Endothelial cell of umbilical vein (primary cell): ENCODE measurements around the gene ADCYAP1. TPM values are rescaled to one million over a fixed set of nuclear protein-coding genes. Genes with fewer than 3 reads are reported as not detected.

Source experiments
- BruUV-seq: library from RNA; stranded (reverse); fragments of 400-500 nt; replicated peaks from 2 replicates; lab custom pipeline; 2021; lab: Mats Ljungman, UMichigan
- CTCF ChIA-PET: fragments of 300-600, 350-600 bp; sonication (Branson Sonifier 250); formaldehyde crosslinking; loops from one replicate; lab custom pipeline; 2021; ENCODE audit warnings: antibody characterized with exemption, inconsistent platforms; lab: Charles Lee
- POLR2A ChIA-PET: fragments of 300-600, 350-600 bp; sonication (Branson Sonifier 250); formaldehyde crosslinking; loops from one replicate; lab custom pipeline; 2021; ENCODE audit warnings: antibody characterized with exemption, inconsistent platforms; lab: Charles Lee
- DNase-seq: peaks from one replicate; pipeline ENCODE4 v3.0.0-alpha.2; 2011; ENCODE audit warnings: low read depth, low spot score
- FAIRE-seq: peaks from 2 replicates; lab custom pipeline; 2011; peaks lifted over from hg19 to GRCh38; lab: Jason Lieb, UNC
- H2AFZ ChIP-seq: 2 replicates; pipeline ENCODE4 v1.6.0; 2012; ENCODE audit warnings: low read depth, low read length, control low read depth, inconsistent platforms
- H3K27ac ChIP-seq: 2 replicates; pipeline ENCODE4 v1.5.1; 2011; ENCODE audit warnings: low read depth, mild to moderate bottlenecking, control low read depth, low read length, moderate library complexity; ENCODE audit not compliant: insufficient read depth
- H3K27me3 ChIP-seq, 2 experiments: 2 replicates each; pipeline versions ENCODE4 v1.6.0 to v1.6.1; 2011; ENCODE audit warnings: low read length in 2 of 2, mixed read lengths in 1 of 2; ENCODE audit not compliant: control insufficient read depth in 2 of 2, insufficient read depth in 2 of 2
- H3K36me3 ChIP-seq, 2 experiments: 2 replicates in 1 of 2; 3 replicates in 1 of 2; pipeline ENCODE4 v1.5.1; 2011; ENCODE audit warnings: low read length in 2 of 2, mild to moderate bottlenecking in 1 of 2, moderate library complexity in 1 of 2; ENCODE audit not compliant: control insufficient read depth in 2 of 2, insufficient read depth in 2 of 2; ENCODE audit errors: extremely low read depth in 1 of 2
- H3K4me1 ChIP-seq: 3 replicates; pipeline ENCODE4 v1.5.1; 2011; ENCODE audit warnings: mild to moderate bottlenecking, low read length; ENCODE audit not compliant: control insufficient read depth, insufficient read depth; ENCODE audit errors: extremely low read depth
- H3K4me2 ChIP-seq: 2 replicates; pipeline ENCODE4 v1.6.1; 2011; ENCODE audit warnings: low read length, control low read depth, mixed read lengths; ENCODE audit not compliant: insufficient read depth
- H3K4me3 ChIP-seq, 3 experiments: fragments of 200-600 bp in 1 of 3; sonication (generic), shearing (Covaris generic) in 1 of 3; replicated peaks in 1 of 3; 2 replicates each; pipeline ENCODE4 v1.5.1; 2011 to 2016; ENCODE audit warnings: control low read depth in 3 of 3, low read length in 3 of 3, mild to moderate bottlenecking in 2 of 3, inconsistent platforms in 1 of 3, low read depth in 1 of 3, moderate library complexity in 1 of 3; ENCODE audit not compliant: insufficient read depth in 1 of 3
- H3K79me2 ChIP-seq: 2 replicates; pipeline ENCODE4 v1.6.0; 2012; ENCODE audit warnings: low read length, inconsistent platforms; ENCODE audit not compliant: control insufficient read depth, insufficient read depth
- H3K9ac ChIP-seq: replicated peaks from 2 replicates; pipeline ENCODE3; 2011; ENCODE audit warnings: low read length, control low read depth; ENCODE audit not compliant: insufficient read depth; ENCODE audit errors: extremely low read depth
- H3K9me1 ChIP-seq: replicated peaks from 3 replicates; pipeline ENCODE4 v1.6.0; 2011; ENCODE audit warnings: mild to moderate bottlenecking, low read length; ENCODE audit not compliant: control insufficient read depth, insufficient read depth; ENCODE audit errors: extremely low read depth
- H3K9me3 ChIP-seq: replicated peaks from 2 replicates; pipeline ENCODE4 v1.5.1; 2012; ENCODE audit warnings: low read length, inconsistent platforms; ENCODE audit not compliant: control insufficient read depth, insufficient read depth
- H4K20me1 ChIP-seq: replicated peaks from 2 replicates; pipeline ENCODE3; 2011; ENCODE audit warnings: mild to moderate bottlenecking, low read length; ENCODE audit not compliant: control insufficient read depth, insufficient read depth; ENCODE audit errors: extremely low read depth
- EZH2 ChIP-seq: IDR thresholded peaks from 2 replicates; pipeline ENCODE4 v1.6.1; 2012; ENCODE audit warnings: borderline replicate concordance, low read depth, mild to moderate bottlenecking, moderate library complexity, low read length, inconsistent platforms; ENCODE audit not compliant: severe bottlenecking
- FOS ChIP-seq: IDR thresholded peaks from 2 replicates; pipeline ENCODE4 v1.6.1; 2011; ENCODE audit warnings: mild to moderate bottlenecking, low read length, moderate library complexity, borderline replicate concordance; ENCODE audit not compliant: insufficient read depth
- GATA2 ChIP-seq: IDR thresholded peaks from 2 replicates; pipeline ENCODE4 v1.7.0; 2011; ENCODE audit warnings: low read depth, mild to moderate bottlenecking, moderate library complexity, mixed read lengths, low read length; ENCODE audit not compliant: insufficient read length, insufficient read depth
- MYC ChIP-seq: IDR thresholded peaks from one replicate; pipeline ENCODE4 v1.6.1; 2011; ENCODE audit warnings: mild to moderate bottlenecking, low read depth, low read length
- POLR2A ChIP-seq: IDR thresholded peaks from 2 replicates; pipeline ENCODE4 v1.6.1; 2012; ENCODE audit warnings: low read depth, mild to moderate bottlenecking, control low read depth, low read length
- POLR2AphosphoS5 ChIP-seq: IDR thresholded peaks from 2 replicates; pipeline ENCODE4 v1.6.1; 2012; ENCODE audit warnings: low read depth, mild to moderate bottlenecking, control low read depth, low read length, moderate library complexity; ENCODE audit not compliant: insufficient read depth
- dilution Hi-C: fragments of 300-500 bp; cut with MboI; formaldehyde crosslinking; loops from one replicate; pipeline ENCODE4 v1.15.0; 2019; ENCODE audit warnings: low sequenced_read_pairs; ENCODE audit not compliant: extremely low pct_ligation_motif_present
- intact Hi-C: fragments of 100-400 bp; cut with micrococcal nuclease; formaldehyde crosslinking; loops from one replicate; pipeline ENCODE4 v1.10.0; 2022
- polyA plus RNA-seq, 4 experiments: library from polyadenylated mRNA; depleted of rRNA in 3 of 4; stranded (reverse) in 3 of 4; unstranded in 1 of 4; fragments of >200 nt; gene quantifications; 2 replicates each; pipeline versions ENCODE4 v1.2.1 to v1.2.3, GENCODE V29; 2011 to 2012; ENCODE audit warnings: missing spikeins in 1 of 4
- total RNA-seq: library from RNA; stranded (reverse); gene quantifications from 2 replicates; pipeline ENCODE4 v1.2.3, GENCODE V29; 2021
- TF ChIP-seq, protein P1 (sequence below): IDR thresholded peaks from 2 replicates; pipeline ENCODE4 v1.6.1; 2011; ENCODE audit not compliant: insufficient read depth, insufficient read length

The ADCYAP1 gene
- total and polyA plus RNA-seq, 2 donors (not counting 3 experiments of a cell fraction or from before 2014, with no cell fraction given): not detected

DNA sequence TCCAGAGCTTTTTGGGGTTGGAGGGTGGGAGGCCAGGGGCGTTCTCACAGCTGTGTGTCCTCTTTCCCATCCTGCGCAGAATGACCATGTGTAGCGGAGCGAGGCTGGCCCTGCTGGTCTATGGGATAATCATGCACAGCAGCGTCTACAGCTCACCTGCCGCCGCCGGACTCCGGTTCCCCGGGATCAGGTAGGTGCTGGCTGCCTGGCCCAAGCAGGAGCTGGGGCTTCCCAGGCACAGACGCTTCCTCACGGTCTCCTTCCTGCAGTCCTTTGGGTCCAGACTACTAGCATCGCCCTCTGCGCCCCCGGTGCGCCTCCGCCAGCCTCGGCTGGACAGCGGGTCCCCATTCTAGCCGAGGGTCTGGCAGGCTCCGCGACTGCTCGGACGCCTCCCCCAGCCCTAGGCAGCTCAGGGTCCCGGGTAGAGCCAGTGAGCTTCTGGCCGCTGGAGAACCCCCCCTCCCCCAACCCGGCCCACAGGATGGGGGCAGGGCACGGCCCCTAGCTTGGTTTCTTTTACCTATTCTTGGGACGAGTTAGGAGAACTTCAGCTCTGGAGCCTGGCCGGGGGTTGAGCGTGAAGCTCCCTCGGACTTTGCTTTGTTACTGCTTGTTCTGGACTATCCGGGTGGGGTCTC, 756 bp downstream of the ADCYAP1 start:
- intact Hi-C loops: no loop called here
- FAIRE-seq: no peak
- DNase-seq: no peak
- no TSS peak for BruUV-seq
- POLR2A ChIA-PET: no interaction called here
- no peaks in the 10 kb centered on the region for H3K79me2 ChIP-seq
- no peaks in the 10 kb centered on the region for H3K9me3 ChIP-seq
- no peak overlapping the region for H2AFZ ChIP-seq
- peaks cover 65 to 87% of the 10 kb centered on the region in 2 experiments for H3K27me3 ChIP-seq
- H3K9ac ChIP-seq: no peak overlapping the region
- no peak overlapping the region for H3K4me3 ChIP-seq
- no peaks in the 10 kb centered on the region for H3K36me3 ChIP-seq
- TF ChIP-seq FOS (no peak), EZH2 (peak; percentile 20)
- dilution Hi-C loops: no loop called here
- H3K27ac ChIP-seq: no peak overlapping the region
- H3K4me1 ChIP-seq: peaks cover 7% of the 10 kb centered on the region
- CTCF ChIA-PET: no interaction called here
- H4K20me1 ChIP-seq: no peaks in the 10 kb centered on the region
- H3K4me2 ChIP-seq: no peak overlapping the region
- H3K9me1 ChIP-seq: no peaks in the 10 kb centered on the region

DNA sequence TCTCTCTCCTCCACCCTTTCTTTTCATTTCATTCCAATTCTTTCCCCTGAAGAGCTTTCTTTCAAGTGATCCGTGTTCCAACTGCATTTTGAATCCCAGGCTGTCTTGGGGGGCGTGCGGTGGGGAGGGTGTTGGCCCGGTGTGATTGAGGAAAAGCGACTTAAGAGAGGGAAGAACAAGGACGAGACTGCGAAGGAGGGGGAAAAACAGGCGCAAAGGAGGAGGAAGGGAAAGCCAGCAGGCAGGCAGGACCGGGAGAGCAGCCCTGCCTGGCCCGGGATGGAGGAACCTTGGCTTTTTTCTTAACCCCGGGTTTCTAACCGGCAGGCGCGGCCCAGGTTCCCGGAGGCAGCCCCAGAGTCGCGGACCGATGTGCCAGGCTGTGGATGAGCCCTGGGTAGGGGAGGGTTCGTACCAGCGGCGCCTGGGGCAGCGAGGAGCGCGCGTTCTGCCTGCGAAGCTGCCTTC, 1.3 kb downstream of the ADCYAP1 start:
- peaks cover 7% of the 10 kb centered on the region for H3K4me1 ChIP-seq
- H3K9me3 ChIP-seq: no peaks in the 10 kb centered on the region
- H3K79me2 ChIP-seq: no peaks in the 10 kb centered on the region
- DNase-seq (no peak), FAIRE-seq (no peak)
- H3K4me2 ChIP-seq: no peak overlapping the region
- ChIA-PET POLR2A (no interaction called here), CTCF (no interaction called here)
- no TSS peak for BruUV-seq
- no peaks in the 10 kb centered on the region for H3K9me1 ChIP-seq
- H2AFZ ChIP-seq: no peak overlapping the region
- H3K36me3 ChIP-seq: no peaks in the 10 kb centered on the region
- H3K27ac ChIP-seq: no peak overlapping the region
- dilution Hi-C loops (no loop called here), intact Hi-C loops (no loop called here)
- TF ChIP-seq EZH2: no peak
- no peak for TF ChIP-seq POLR2A
- no peak for TF ChIP-seq MYC
- TF ChIP-seq, protein P1, sequence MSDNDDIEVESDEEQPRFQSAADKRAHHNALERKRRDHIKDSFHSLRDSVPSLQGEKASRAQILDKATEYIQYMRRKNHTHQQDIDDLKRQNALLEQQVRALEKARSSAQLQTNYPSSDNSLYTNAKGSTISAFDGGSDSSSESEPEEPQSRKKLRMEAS: no peak
- TF ChIP-seq POLR2AphosphoS5: no peak
- TF ChIP-seq GATA2: no peak
- H3K4me3 ChIP-seq: no peak overlapping the region
- peaks cover 68 to 93% of the 10 kb centered on the region in 2 experiments for H3K27me3 ChIP-seq
- H4K20me1 ChIP-seq: no peaks in the 10 kb centered on the region
- no peak overlapping the region for H3K9ac ChIP-seq
